SHP77 (cell line): ENCODE data around the gene CD200.

Source experiments
- DNase-seq, 2 experiments: peaks; one replicate each; lab custom pipeline; 2025; lab: John Stamatoyannopoulos, UW

CD200 gene, protein sequence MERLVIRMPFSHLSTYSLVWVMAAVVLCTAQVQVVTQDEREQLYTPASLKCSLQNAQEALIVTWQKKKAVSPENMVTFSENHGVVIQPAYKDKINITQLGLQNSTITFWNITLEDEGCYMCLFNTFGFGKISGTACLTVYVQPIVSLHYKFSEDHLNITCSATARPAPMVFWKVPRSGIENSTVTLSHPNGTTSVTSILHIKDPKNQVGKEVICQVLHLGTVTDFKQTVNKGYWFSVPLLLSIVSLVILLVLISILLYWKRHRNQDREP

DNA sequence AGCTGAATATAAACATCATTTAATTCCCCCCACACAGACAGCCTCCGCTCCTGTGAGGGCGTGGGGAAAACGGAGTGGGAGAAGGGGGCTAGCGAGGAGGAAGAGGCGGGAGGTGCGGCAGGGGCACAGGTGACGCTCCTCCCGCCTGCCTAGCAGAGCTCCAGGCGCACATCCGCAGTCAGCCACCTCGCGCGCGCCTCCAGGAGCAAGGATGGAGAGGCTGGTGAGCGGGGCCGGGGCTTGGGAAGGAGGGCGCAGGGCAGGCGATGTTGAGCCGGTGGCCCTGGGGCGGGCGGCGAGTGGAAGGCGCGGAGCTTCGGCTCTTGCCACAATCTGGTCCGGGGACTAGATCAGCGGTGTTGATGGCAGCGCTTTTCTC is at the start of gene CD200:
TSS of gene CD200 (plus strand) at position 155 of the 379 bp plus-strand sequence. CDS start at position 212, 57 bp downstream.
- DNase-seq, result peak in 1 of 2 experiments; percentile 12

DNA sequence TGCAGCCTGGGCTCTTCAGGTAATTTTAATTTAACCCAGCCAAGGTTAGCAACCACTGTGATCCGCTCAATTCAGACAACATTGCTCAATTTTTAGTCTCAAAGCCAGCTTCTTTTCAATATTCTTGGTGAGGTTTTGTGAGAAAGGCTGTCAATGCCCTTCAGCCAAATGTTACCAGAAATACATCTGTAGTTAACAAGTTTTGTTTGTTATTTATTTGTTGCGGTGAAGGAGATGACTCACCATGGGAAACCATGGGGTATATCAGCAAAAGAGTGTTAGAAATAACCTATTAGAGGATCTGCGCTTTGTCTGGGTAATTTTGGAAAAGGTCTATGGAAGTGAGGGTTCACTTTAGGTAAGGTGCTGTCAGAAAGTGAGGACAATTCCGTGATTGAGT is 43.9 kb upstream of the CD200 start:
- no peak for DNase-seq

DNA sequence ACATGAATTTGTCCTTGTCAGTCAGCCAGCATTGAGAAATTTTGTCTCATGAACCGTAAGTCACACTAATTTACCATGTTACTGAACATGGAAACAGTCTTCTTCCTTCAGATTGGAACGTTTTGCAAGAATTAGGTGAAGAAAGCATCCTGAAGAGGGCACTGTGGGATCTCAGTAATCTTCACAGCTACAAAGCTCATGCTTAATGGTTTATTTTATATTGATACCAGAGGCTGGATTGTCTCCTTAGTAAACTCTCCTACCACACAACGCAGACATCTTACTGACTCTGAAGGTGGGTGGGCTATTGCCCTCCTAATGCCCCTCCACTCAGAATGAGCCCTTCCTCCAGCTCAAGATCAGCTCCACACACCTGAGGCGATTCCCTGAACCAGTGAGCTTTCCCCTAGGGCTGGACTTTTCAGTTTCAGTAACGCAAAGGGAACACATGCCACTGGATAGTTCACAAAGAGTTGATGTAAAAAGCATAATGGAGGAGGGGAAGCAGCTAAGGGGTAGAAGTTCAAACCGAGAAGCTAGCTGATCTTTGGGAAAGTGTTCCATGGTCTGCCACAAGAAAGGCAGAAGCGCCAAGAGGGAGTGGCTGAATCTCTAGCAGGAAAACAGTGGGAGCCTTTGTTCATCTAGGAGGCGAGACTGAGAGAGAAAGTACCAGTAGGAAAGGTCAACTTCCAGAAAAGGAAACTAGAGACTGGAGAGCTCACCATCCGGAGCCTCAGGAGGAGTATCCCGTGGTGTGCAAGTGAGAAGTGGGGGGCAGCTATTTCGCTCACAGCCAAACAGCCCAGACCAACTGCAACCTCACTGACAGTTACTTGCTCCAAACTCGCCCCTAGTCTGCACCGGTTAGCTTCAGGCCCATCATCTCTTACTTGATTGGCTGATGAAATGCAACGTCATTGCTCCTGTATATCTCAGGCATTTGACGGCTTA is 39.3 kb upstream of the CD200 start, which contains the start of gene SLC9C1:
TSS of gene SLC9C1 (minus strand) at position 849 of the 954 bp plus-strand sequence. CDS start 7,425 bp downstream, outside the sequence.
- peak; percentile 58 to 71 for DNase-seq

DNA sequence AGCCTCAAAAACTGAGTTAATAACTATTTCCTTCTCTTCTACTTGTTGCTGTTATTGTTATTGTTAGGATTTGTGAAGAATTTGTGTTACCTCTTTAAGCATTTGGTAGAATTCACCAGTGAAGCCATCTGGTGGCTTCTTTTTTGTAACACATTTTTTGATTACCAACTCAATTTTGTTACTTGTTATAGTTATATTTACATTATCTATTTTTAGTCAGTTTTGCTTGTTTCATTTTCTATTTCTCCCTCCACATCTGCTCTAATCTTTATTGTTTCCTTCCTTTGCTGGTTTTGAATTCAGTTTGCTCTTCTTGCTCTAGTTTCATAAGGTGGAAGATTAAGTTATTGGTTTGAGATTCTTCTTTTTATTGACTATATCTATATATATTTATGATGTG is 35.2 kb upstream of the CD200 start:
- no peak for DNase-seq

DNA sequence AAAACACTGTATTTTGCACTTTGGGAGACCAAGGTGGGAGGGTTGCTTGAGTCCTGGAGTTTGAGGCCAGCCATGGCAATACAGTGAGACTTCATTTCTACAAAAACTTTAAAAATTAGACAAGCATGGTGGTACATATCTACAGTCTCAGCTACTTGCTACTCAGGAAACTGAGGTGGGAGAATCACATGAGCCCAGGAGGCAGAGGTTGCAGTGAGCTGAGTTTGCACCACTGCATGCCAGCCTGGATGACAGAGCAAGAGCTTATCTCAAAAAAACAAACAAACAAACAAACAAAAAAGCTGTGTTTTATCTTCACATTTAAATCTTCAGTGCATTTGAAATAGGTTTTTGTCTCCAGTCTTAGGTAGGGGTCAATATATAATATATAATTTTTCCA is 34.2 kb upstream of the CD200 start:
- DNase-seq, result no peak

DNA sequence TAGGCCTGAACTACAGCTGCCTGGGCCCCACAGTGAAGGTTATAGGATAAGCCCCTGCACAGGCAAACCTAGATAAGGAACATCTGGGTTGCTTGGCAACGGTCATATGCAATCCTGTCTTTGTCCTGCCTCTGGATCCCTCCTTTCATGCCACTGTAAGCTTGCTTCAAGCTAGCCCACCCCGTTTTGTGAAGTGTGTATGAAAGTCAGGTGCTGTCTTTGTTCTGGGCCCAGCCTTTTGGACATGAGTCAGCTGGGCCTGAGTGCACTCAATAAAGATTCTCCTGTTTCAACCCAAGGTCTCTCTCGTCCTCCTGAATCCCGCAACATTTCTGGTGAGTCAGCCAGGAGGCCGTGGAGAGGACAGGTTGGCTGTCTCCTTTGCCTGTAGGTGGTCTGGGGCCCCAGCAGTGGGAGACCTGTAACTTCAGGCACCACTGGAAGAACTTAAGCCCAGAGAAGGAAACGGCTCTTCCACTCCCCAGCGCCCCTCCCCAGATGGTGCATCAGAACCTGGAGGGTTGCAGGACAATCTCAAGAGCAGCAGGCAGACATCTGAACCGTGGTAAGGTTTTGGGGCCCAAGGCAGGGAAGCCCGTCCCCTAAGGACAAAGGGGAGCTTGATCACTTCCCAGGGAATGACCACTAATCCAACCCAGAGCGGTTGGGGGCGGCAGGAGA is 30.7 kb upstream of the CD200 start:
- no peak for DNase-seq

DNA sequence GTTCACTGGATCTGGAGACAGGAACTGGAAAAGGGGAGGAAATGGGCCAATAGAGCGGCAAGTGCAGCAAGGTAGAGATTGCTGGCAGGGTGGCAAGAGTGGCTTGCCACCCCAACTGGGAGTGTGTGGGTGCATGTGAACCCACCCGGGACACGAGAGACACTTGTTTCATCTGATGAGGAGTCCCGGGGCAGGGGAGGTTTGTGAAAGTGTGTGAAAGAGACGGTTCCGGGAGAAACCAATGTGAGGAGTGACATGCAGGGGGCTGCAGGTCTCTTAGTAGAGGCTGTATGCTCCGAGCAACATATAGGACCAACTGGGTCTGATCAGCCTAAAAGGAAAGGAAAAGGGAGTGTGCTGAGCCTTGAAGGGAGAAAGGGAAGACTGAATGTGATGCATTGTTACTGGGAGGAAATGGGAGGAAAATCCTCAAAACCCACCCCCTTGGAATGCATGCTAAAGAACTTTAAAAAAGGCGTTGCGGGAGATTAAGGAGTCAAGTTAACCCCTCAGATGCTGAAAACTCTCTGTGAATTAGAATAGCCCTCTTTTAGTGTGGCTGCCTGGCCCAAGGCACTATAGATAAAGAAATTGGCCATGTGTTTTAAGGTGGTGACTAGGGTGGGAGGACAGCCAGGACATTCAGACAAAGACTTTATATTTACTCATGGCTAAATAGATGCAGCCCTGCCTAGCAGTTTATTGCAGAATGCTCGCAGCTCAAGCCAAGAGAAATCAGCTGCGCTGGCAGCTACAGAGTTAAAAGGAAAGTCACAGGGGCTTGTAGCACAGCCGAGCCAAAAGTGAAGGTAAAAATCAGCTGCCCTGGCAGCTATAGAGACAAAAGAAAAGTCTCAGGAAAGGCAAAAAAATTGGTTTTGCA is 29.8 kb upstream of the CD200 start:
- DNase-seq, result no peak

DNA sequence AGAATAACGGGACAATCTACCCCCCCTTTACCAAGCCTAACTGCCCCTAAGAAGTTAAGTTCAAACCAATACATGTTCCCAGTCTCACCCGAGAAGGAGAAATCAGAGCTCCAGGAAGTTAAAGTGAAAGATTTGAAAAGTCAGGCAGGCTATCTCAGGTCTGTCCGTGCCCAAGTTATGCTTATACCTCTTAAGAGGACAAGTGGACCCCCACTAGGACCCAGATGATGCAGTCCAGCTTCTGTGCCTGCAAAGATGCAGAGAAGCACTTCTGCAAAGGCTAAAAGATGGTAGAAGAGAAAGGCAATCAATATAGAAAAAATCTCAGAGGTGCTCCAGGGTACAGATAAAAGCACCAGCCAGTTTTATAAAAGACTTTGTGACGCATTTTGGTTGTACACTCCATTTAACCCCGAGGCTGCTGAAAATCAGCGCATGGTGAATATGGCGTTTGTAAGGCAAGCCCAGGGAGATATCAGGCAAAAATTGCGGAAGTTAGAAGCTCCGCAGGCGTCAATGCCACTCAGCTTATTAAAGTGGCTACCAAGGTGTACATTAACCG is 29.1 kb upstream of the CD200 start:
- no peak for DNase-seq

DNA sequence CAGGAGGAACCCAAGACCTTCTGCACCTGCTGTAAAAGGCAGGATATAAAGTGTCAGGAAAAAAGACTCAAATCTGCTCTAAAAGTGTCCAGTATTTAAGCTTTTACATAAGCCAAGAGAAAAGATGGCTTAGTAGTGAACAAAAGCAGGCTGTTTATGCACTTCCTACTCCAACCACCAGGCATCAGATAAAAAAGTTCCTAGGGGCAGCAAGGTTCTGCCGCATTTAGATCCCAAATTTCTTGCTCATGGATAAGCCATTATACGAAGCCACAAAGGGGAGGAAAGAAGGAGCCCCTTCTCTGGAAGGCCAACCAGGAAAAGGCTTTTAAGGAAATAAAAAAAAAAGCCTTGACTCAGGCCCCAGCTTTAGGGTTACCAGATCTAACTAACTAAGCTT is 28.3 kb upstream of the CD200 start:
- no peak for DNase-seq

DNA sequence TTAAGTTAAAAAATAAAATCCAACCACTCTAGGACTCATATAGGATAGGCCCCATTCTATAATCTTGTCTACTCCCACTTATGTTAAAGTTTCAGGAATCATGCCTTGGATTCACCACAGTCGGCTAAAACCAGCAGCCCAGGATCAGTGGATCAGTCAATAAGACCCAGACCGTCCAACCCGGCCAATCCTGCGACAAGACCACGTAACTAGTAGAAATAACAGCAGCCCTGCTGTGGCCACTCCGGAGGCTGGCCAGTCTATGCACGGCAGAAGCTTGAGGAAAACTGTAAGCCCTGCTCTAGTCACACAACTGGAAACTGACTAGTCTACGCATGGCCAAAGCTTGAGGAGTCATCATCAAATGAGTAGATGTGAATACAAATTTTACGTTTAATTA is 26.1 kb upstream of the CD200 start:
- DNase-seq, result no peak

DNA sequence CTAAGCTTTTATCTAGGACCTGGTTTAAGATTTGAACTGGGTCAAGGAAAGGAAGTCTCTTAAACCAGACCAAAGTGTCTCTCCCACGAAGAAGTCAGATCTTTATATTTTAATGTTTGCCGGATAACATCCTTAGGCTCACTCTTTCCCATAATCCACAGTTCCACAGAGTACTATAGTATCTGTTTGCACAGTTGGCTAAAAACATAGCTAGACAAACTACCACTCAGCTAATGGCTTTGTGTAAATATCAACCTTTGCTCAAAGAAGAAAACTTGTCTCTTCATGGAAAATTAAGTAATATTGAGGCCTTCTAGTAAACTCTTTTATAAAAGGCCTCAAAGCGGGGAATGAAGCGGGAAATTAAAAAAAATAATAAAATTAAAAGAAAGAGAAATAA is 25.4 kb upstream of the CD200 start:
- no peak for DNase-seq

DNA sequence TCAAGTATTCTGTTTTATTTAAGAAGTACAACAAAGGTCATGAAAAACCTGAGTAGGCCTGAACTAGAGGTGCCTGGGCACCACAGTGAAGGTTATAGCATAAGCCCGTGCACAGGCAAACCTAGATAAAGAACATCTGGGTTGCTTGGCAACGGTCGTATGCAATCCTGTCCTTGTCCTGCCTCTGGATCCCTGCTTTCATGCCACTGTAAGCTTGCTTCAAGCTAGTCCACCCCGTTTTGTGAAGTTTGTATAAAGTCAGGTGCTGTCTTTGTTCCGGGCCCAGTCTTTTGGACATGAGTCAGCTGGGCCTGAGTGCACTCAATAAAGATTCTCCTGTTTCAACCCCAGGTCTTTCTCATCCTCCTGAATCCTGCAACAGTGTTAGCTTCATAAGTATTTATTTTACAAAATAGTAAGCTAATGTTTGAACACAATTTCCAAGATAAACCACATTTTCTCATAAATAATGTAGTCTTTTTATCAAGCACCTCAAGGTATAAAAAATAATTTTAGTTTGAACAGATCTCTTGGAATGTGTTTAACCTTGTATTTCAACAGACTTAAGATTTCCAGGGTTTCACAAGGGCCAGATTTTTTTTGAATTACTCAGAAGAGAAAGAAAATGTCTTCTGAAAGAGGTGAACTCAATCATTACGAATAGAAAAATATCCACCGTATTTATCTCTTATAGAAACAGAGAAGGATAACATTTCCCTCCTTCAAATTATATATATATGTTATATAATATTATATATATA is 24.6 kb upstream of the CD200 start:
- peak; percentile 43 to 59 for DNase-seq

DNA sequence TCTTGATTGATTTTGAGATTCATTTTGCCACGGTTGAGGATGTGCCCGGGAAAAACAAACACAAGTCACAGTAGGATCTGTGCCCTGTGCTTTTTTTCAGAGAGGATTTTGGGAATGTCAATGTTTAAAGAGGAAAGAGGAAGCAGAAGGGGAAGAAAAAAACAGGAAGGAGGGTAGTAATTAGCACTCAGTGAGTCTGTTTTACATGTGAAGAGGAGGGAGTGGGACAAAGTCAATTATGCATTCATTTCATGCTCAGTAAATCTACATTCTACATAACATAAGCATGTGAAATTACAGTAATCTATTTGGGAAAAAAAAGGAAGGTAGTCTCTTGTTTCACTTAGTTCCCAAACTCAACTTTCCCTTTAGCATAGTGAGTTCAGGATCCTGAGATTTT is 18.3 kb upstream of the CD200 start:
- DNase-seq, result no peak

DNA sequence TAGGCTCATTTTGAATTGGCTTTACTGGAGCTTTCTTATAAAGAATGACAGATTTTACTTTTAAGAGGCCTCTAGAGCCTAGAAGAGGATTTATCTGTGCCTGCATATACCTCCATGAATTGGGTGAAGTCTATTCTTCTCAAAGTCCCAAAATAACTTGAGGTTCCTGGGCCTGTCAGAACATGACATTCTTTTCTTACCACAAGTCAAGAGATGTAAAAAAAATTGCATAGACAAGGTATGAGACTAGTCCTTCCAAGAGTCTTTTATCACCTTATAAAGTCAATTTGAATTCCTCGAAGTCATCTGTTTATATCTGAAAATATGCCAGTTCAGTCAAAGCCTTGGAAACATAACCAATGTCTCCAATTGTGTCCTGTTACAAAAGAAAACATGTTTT is 17.2 kb upstream of the CD200 start:
- no peak for DNase-seq

DNA sequence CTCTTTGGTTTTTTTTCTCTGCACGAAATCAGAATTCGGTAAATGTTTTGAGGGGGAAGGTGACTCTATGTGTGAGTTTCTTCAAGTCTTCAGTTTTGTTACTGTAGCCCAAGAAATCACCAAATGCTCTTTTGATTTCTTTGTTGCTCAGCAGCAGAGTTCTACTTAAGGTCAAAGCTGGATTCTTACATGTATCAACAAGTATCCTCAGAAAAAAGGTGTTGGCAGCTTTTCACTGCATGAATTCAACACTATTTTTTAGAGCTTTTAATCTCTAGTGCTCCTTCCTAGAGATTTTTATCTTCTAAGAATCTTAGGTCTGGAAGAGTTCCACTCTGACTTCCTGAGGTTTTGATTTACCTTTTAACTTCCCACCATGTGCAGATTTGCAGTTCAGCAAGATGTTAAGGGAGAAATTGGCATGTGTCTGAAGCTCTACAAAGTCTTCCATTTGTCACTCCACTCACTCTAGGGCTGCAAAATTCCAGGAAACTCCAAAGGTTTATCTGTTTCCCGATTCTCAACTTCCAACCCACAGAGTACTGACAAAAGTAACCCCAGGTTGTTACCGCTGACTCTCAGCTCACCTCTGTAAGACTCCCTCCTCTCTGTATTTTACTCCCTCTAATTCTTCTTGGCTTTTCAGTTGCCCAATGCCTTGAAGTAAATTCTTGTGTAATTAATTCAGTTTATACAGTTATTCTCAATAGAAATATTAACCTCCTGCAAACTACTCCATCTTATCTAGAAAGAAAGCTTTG is 13.3 kb upstream of the CD200 start:
- DNase-seq, result no peak

DNA sequence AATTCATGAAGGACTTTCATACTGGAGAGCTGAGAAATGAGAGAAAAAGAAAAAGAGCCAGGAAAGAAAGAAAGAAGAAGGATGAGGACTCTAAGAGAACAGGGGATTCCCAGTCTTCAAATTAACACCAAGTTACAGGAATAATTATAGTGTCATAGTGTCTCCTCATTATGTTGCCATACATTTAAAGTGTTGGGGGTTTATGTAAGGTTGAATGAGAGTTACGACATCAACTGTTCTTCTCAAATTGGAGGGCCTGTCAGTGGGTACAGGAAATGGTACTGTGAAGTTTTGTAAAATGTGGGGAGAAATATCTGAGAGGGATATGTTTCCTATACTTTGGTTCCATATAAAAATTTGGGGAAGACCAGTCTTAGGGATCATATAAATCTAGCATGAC is 12.3 kb upstream of the CD200 start:
- no peak for DNase-seq

DNA sequence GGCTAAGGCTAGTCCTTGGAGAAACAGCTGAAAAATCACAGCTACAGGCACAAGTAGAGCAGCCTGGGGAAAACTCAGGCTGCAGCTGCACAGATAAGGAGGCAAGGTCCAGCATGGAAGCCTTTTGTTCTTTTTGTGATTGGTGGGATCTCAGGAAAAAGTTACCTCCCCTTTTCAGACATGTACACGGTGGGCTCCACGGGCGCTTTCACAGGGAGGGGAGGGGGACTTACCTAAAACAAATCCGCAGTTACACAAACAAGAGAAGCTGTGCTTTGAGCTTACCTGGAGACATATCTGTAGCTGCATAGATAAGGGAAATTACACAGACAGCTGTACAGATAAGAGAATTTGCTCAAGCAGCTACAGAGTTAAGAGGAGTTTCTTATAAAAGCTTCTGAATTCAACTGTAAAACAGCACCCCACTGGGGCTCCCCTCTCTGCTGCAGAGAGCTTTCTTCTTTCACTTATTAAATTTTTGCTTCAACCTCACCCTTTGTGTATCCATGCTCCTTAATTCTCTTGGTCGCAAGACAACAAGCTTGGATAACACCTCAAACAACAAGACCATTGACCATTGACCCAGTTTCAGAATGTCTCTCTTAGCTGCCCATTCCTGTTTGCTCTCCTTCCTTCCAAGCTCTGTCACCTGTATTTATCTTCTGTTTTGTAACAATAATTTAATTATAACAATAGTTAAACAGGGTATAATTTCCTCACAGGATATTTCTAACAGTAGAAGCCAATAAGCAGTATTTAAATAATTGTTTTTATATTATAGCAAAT is 10.9 kb upstream of the CD200 start:
- no peak for DNase-seq

DNA sequence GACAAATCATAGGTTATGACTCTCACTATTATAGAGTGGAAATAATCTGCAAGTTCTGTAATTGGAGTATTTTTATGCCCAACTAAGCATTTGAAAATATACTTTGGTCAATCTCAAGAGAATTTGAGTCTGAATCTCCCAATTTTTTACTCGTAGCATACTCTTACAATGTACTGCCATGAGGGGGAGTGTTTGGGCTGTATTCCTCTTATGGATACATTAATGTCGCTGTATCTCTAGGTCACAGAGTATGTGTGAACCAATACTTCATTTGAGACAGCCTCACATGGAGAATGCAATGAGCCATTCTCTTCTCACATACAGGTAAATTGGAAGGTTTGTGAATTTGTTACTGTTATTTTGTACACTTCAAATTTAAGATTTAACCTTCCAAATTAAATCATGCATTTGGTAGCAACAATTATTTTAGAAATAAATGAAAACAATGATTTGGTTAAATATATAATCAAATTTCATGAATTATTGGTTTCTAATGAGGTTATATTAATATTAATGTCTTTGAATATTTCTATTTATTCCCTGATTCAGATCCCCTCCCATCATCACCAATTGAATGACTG is 5.5 kb upstream of the CD200 start:
- peak in 1 of 2 experiments; percentile 47 for DNase-seq

DNA sequence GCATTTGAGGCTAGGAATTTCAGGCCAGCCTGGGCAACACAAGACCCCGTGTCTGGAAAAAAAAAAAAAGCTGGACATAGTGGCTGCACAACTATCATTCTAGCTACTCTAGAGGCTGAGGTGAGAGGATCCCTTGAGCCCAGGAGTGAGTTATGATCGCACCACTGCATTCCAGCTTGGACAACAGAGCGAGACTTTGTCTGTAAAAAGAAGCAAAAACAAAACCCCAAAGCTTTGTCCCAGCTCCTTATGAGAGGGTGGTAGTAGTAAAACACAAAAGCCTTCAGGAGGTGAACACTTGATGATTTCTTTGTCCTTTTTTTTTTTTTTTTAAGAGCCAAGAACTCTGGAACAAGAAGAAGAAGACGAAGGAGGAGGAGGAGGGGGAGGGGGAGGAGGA is 1.1 kb upstream of the CD200 start:
- no peak for DNase-seq
